ENCODE results near the gene ITPK1.

GRCh38 chr14:93107453-93107852 is 8.3 kb downstream of the ITPK1 start:
- TF ChIP-seq CTCF (conservative IDR thresholded peaks at IDR 0.05) (no peak), EZH2 (IDR thresholded peaks at IDR 0.05; ENCODE audit: low read depth) (no peak)
